Measurements from ENCODE around the gene MRPL20.

Gene MRPL20

DNA sequence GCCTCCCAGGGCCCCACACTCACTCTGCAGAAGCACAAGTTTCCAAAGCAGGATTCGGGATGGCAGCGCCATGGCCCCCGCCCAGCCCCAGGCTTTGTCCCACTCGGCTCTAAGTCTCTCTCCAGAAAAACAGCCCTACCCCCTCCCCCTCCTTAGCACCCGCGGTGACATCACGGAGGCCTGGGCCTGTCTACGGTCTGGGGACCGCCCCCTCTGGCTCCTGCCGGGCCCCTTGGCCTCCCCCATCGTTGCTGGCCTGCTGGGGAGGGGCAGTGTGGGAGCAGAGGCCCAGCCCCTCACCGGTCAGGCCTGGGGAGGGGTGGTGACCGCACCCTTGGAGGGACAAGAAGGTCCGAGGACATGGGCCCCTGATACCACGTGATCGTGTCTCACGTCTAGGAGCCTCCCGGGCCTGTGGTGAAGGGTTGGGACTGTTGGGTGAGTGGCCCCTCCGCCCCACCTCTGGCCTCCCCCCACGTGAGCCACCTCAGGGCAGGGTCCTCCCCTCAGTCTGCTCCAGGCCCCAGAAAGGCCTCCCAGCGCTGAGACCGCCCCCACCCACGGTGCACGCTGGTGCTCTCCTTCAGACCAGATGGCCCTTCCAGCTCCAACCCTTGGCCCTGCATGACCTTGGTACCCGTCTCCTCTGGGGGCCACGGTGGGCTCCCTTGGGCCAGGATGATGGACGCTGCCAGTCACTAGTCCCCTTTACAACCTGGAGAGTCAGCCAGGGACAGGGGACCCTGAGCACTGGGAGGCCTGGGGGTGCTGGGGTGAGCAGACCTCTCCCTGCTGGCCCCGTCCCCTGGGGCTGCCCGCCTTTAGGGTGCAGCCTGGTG is 48.4 kb downstream of the MRPL20 start, which contains the start of gene MXRA8:
MXRA8 (minus strand) TSS at position 123 of the 839 bp plus-strand sequence; CDS start at position 72, 51 bp downstream.
- TF ChIP-seq, protein P1, sequence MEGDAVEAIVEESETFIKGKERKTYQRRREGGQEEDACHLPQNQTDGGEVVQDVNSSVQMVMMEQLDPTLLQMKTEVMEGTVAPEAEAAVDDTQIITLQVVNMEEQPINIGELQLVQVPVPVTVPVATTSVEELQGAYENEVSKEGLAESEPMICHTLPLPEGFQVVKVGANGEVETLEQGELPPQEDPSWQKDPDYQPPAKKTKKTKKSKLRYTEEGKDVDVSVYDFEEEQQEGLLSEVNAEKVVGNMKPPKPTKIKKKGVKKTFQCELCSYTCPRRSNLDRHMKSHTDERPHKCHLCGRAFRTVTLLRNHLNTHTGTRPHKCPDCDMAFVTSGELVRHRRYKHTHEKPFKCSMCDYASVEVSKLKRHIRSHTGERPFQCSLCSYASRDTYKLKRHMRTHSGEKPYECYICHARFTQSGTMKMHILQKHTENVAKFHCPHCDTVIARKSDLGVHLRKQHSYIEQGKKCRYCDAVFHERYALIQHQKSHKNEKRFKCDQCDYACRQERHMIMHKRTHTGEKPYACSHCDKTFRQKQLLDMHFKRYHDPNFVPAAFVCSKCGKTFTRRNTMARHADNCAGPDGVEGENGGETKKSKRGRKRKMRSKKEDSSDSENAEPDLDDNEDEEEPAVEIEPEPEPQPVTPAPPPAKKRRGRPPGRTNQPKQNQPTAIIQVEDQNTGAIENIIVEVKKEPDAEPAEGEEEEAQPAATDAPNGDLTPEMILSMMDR (conservative IDR thresholded peaks at IDR 0.05; ENCODE audit: low read depth, low read length), result no peak
- H3K4me3 ChIP-seq (ENCODE audit: low read length), result peak within 1 kb of the TSS; percentile 68
- no peak for DNase-seq (ENCODE audit: low read depth)

DNA sequence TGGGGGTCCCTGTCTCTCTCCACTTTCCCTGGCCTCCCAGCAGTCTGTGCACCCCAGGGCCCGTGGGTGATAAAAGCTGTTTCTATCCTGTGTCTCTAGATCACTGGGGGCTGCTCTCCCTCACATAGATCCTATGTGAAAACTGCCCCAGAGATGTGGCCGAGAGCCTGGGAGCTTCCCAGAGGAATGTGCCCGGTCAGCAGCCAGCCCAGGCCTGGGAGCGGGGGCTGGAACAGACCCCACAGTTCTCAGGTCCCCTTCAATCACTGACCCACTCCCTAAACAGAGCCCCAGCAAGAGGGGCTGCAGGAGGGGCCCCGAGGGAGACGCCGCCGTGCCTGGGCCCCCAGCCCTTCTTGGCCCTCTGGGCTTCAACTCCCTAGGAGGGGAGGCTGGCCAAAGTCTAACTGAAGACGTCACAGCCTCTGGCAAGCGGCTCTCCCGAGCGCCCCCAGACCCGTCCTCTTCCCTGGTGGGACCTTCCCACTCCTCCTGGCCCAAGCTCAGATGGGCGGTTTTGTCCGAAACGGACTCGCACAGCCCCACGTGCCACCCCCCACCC is 49.1 kb downstream of the MRPL20 start:
- peak overlapping the region; percentile 68 for H3K4me3 ChIP-seq (ENCODE audit: low read length)
- TF ChIP-seq, protein P1 (conservative IDR thresholded peaks at IDR 0.05; ENCODE audit: low read depth, low read length), result no peak
- no peak for DNase-seq (ENCODE audit: low read depth)

DNA sequence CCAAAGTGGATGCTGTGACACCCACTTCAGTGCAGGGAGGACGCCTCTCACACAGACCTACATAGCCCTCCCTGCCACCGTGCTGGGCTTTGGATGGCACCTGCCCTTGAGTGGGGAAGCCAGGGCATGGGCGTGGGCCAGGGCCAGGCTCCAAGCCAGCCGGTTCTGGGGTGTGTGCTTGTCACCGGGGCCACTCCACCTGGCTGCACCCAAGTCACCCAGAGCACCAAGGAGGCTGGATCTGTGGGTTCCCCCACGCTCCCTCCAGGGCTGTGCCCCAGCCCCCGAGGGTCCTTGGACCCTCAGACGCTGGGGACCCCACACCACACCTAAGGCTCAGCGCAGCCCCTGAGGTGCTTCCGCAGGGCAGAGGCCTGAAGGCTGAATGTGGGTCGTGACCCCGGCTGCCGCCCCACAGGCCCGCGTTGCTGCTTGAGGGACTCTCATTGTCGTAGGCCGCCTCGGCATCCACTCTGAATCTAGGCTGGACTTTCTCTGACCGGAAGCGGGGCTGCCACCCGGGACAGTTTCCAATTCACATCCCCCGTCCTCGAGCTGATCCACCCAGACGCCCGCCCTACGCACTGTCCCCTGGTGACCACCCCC is 50.2 kb downstream of the MRPL20 start:
- TF ChIP-seq, protein P1 (conservative IDR thresholded peaks at IDR 0.05; ENCODE audit: low read depth, low read length), result no peak
- no peak for DNase-seq (ENCODE audit: low read depth)
- peak overlapping the region; percentile 68 for H3K4me3 ChIP-seq (ENCODE audit: low read length)

DNA sequence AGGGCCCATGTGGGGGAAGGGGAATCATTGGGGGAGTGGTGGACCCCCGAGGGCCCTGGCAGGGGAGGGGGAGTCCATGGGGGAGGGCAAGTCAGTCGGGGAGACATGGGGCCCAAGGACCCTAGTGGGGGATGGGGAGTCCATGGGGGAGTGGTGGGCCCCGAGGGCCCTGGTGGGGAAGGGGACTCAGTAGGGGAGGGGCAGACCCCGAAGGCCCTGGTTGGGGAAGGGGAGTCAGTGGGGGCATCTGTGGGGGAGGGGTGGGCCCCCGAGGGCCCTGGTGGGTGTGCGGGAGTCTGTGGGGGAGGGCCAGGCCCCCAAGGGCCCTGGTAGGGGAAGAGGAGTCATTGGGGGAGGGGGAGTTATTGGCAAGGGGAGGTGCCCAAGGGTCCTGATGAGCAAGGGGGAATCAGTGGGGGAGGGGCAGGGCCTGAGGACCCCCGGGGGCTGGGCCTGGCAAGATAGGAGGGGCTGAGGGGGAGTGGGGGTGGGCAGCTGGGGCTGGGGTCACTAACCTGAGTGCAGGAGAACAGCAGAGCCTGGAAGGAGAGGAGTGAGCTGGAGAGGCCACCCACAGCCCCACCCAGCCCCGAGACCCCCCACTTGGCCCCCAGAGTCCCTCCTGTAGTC is 50.8 kb downstream of the MRPL20 start:
- H3K4me3 ChIP-seq (ENCODE audit: low read length), result peak overlapping the region; percentile 68
- no peak for DNase-seq (ENCODE audit: low read depth)
- TF ChIP-seq, protein P1 (conservative IDR thresholded peaks at IDR 0.05; ENCODE audit: low read depth, low read length), result no peak

DNA sequence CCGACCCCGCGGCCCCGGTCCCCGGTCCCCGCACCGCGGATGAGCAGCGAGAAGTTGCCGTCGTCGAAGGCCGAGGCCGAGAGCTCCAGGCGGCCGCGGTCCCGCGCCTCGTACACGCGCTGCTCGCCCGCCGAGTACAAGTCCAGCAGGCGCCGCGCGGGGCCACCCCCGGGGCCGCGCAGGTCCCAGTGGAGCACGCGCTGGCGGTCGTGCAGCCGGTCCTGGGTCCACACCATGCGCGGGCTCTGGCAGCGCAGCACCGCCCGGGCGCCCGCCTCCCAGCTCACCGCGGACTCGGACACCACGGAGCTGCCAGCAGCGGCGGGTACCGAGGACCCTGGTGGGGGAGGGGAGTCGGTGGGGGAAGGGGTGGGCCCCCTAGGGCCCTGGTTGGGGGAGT is 51.7 kb downstream of the MRPL20 start:
- TF ChIP-seq, protein P1 (conservative IDR thresholded peaks at IDR 0.05; ENCODE audit: low read depth, low read length), result no peak
- DNase-seq (ENCODE audit: low read depth), result no peak
- no peak overlapping the region for H3K4me3 ChIP-seq (ENCODE audit: low read length)

DNA sequence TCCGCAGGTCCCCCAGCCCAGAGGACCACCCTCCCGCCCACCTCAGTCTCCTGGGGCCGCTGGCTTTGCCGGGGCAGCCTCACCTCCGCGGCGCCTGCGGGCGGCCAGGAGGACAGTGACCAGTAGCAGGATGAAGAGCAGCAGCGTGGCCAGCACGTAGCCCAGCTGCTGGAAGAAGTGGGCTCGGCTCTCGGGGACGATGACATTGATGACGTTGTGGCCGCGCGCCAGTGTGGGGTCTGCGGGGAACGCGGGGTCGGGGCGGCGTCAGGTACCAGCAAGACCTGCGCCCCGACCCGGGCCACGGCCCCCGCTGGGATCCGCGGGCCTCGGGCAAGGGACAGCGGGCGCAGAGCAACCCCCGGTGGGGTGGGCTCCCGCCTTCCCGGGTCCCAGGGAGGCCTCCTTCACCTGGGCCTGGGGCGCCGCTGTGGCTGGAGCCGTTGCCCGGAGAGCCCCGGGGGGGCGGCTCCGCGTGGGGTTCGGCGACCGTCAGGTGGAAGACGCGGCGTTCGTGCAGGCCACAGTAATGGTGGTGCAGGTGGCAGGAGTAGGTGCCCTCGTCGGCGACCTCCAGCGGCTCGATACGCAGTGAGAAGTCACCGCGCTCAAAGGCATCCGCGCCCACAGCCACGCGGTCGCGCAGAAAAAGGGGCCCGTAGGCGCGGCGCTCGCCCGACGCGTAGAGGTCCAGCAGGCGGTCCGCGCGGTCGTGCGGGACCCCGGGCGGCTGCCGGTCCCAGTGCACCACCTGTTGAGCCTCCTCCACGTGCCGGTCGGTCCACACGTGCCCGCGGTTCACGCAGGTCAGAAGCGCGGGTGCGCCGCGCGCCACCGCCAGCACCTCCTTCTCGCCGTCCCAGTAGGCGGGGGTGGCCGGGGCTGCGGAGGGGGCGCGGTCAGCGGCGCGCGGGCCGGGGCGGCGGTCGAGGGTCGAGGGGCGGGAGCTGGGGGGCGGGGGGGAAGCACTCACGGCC is 52.5 kb downstream of the MRPL20 start:
- TF ChIP-seq, protein P1 (conservative IDR thresholded peaks at IDR 0.05; ENCODE audit: low read depth, low read length), result no peak
- no peak overlapping the region for H3K4me3 ChIP-seq (ENCODE audit: low read length)
- DNase-seq (ENCODE audit: low read depth), result no peak

Measured in retinal pigment epithelial cell (primary cell).